GM19239 (cell line): ENCODE measurements around the gene ALB.

Source experiments
- DNase-seq: peaks from one replicate; pipeline ENCODE4 v3.0.0; 2011; ENCODE audit warnings: low spot score; ENCODE audit not compliant: insufficient read length
- FAIRE-seq: peaks from 2 replicates; lab custom pipeline; 2011; peaks lifted over from hg19 to GRCh38; lab: Jason Lieb, UNC

The ALB gene

DNA sequence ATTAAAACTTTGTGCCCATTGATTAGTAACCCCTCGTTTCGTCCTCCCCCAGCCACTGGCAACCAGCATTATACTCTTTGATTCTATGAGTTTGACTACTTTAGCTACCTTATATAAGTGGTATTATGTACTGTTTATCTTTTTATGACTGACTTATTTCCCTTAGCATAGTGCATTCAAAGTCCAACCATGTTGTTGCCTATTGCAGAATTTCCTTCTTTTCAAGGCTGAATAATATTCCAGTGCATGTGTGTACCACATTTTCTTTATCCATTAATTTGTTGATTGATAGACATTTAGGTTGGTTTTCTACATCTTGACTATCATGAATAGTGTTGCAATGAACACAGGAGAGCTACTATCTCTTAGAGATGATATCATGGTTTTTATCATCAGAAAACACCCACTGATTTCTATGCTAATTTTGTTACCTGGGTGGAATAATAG is 3.2 kb downstream of the ALB start:
- DNase-seq: no peak
- peak; percentile 11 for FAIRE-seq

DNA sequence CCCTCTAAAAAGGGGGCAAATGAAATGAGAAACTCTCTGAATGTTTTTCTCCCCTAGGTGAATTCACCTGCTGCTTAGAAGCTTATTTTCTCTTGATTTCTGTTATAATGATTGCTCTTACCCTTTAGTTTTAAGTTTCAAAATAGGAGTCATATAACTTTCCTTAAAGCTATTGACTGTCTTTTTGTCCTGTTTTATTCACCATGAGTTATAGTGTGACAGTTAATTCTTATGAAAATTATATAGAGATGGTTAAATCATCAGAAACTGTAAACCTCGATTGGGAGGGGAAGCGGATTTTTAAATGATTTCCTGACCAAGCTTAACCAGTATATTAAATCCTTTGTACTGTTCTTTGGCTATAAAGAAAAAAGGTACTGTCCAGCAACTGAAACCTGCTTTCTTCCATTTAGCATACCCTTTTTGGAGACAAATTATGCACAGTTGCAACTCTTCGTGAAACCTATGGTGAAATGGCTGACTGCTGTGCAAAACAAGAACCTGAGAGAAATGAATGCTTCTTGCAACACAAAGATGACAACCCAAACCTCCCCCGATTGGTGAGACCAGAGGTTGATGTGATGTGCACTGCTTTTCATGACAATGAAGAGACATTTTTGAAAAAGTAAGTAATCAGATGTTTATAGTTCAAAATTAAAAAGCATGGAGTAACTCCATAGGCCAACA is 4.2 kb downstream of the ALB start:
- no peak for DNase-seq
- no peak for FAIRE-seq

DNA sequence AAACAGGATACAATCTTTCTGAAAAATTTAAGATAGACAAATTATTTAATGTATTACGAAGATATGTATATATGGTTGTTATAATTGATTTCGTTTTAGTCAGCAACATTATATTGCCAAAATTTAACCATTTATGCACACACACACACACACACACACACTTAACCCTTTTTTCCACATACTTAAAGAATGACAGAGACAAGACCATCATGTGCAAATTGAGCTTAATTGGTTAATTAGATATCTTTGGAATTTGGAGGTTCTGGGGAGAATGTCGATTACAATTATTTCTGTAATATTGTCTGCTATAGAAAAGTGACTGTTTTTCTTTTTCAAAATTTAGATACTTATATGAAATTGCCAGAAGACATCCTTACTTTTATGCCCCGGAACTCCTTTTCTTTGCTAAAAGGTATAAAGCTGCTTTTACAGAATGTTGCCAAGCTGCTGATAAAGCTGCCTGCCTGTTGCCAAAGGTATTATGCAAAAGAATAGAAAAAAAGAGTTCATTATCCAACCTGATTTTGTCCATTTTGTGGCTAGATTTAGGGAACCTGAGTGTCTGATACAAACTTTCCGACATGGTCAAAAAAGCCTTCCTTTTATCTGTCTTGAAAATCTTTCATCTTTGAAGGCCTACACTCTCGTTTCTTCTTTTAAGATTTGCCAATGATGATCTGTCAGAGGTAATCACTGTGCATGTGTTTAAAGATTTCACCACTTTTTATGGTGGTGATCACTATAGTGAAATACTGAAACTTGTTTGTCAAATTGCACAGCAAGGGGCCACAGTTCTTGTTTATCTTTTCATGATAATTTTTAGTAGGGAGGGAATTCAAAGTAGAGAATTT is 5.2 kb downstream of the ALB start:
- DNase-seq (no peak), FAIRE-seq (no peak)

DNA sequence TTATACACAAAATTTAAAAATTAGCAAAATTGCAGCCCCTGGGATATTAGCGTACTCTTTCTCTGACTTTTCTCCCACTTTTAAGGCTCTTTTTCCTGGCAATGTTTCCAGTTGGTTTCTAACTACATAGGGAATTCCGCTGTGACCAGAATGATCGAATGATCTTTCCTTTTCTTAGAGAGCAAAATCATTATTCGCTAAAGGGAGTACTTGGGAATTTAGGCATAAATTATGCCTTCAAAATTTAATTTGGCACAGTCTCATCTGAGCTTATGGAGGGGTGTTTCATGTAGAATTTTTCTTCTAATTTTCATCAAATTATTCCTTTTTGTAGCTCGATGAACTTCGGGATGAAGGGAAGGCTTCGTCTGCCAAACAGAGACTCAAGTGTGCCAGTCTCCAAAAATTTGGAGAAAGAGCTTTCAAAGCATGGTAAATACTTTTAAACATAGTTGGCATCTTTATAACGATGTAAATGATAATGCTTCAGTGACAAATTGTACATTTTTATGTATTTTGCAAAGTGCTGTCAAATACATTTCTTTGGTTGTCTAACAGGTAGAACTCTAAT is 6.0 kb downstream of the ALB start:
- no peak for FAIRE-seq
- DNase-seq: no peak

GRCh38 chr4:73410916-73411730 is 7.0 kb downstream of the ALB start:
- DNase-seq: no peak
- FAIRE-seq: no peak

DNA sequence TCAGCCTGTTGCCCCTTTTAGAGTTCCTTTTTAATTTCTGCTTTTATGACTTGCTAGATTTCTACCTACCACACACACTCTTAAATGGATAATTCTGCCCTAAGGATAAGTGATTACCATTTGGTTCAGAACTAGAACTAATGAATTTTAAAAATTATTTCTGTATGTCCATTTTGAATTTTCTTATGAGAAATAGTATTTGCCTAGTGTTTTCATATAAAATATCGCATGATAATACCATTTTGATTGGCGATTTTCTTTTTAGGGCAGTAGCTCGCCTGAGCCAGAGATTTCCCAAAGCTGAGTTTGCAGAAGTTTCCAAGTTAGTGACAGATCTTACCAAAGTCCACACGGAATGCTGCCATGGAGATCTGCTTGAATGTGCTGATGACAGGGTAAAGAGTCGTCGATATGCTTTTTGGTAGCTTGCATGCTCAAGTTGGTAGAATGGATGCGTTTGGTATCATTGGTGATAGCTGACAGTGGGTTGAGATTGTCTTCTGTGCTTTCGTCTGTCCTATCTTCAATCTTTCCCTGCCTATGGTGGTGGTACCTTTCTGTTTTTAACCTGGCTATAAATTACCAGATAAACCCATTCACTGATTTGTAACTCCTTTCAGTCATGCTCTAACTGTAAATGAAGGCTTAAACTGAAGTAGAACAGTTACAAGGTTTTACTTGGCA is 7.8 kb downstream of the ALB start:
- DNase-seq: no peak
- FAIRE-seq: no peak

DNA sequence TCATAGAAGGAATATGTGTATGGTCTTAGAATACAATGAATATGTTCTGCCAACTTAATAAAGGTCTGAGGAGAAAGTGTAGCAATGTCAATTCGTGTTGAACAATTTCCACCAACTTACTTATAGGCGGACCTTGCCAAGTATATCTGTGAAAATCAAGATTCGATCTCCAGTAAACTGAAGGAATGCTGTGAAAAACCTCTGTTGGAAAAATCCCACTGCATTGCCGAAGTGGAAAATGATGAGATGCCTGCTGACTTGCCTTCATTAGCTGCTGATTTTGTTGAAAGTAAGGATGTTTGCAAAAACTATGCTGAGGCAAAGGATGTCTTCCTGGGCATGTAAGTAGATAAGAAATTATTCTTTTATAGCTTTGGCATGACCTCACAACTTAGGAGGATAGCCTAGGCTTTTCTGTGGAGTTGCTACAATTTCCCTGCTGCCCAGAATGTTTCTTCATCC is 9.2 kb downstream of the ALB start:
- FAIRE-seq: no peak
- DNase-seq: no peak

DNA sequence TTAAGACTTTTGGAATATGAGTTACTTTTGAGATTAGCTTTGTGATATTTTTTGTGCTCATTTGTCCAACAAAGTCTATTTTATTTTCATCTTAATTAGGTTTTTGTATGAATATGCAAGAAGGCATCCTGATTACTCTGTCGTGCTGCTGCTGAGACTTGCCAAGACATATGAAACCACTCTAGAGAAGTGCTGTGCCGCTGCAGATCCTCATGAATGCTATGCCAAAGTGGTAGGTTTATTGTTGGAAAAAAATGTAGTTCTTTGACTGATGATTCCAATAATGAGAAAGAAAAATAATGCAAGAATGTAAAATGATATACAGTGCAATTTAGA is 10.8 kb downstream of the ALB start:
- FAIRE-seq (no peak), DNase-seq (no peak)

DNA sequence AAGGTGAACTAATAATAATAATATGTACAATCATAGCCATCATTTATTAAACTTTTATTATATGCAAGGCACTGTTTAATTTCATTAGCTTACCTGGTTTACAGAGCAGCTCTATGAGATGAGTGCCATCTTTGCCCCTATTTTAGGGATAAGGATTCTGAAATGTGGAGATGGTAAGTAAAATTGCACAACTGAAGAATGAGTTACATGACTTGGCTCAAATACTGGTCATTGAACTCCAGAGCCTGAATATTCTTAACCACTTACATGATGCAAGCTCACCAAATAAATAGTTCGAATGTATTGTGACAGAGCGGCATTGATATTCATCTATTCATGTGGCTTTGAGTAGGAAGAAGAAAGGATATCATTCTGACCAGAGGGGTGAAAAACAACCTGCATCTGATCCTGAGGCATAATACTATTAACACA is 11.7 kb downstream of the ALB start:
- DNase-seq (no peak), FAIRE-seq (no peak)

- no peak for DNase-seq
- FAIRE-seq: no peak
Observed at GRCh38 chr4:73416423-73417087, 12.5 kb downstream of the ALB start.

- DNase-seq (no peak), FAIRE-seq (no peak)
Observed at GRCh38 chr4:73417342-73417741, 13.3 kb downstream of the ALB start.

DNA sequence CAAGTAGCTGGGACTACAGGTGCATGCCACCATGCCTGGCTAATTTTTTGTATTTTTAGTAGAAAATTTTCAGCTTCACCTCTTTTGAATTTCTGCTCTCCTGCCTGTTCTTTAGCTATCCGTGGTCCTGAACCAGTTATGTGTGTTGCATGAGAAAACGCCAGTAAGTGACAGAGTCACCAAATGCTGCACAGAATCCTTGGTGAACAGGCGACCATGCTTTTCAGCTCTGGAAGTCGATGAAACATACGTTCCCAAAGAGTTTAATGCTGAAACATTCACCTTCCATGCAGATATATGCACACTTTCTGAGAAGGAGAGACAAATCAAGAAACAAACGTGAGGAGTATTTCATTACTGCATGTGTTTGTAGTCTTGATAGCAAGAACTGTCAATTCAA is 13.9 kb downstream of the ALB start:
- DNase-seq (no peak), FAIRE-seq (no peak)

DNA sequence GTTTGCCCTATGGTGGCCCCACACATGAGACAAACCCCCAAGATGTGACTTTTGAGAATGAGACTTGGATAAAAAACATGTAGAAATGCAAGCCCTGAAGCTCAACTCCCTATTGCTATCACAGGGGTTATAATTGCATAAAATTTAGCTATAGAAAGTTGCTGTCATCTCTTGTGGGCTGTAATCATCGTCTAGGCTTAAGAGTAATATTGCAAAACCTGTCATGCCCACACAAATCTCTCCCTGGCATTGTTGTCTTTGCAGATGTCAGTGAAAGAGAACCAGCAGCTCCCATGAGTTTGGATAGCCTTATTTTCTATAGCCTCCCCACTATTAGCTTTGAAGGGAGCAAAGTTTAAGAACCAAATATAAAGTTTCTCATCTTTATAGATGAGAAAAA is 14.6 kb downstream of the ALB start:
- FAIRE-seq (no peak), DNase-seq (no peak)

- FAIRE-seq: no peak
- DNase-seq: no peak
Observed at GRCh38 chr4:73419106-73420038, 15.3 kb downstream of the ALB start.

DNA sequence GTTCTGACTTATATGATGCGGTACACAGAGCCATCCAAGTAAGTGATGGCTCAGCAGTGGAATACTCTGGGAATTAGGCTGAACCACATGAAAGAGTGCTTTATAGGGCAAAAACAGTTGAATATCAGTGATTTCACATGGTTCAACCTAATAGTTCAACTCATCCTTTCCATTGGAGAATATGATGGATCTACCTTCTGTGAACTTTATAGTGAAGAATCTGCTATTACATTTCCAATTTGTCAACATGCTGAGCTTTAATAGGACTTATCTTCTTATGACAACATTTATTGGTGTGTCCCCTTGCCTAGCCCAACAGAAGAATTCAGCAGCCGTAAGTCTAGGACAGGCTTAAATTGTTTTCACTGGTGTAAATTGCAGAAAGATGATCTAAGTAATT is 16.5 kb downstream of the ALB start:
- FAIRE-seq (no peak), DNase-seq (no peak)

- no peak for DNase-seq
- FAIRE-seq: no peak
Observed at GRCh38 chr4:73421708-73422457, 17.8 kb downstream of the ALB start.

- DNase-seq (no peak), FAIRE-seq (no peak)
Observed at GRCh38 chr4:73422458-73422752, 18.3 kb downstream of the ALB start.

- FAIRE-seq (no peak), DNase-seq (no peak)
Observed at GRCh38 chr4:73423184-73423583, 19.1 kb downstream of the ALB start.
